Liver (tissue), 3 donors: ENCODE measurements around the gene PTPRN2.

Source experiments
- EGR1 ChIP-seq, 2 donors: IDR thresholded peaks; 2 replicates each; pipeline ENCODE4 v1.6.1; 2016 to 2018; ENCODE audit warnings: antibody characterized with exemption in 2 of 2, low read depth in 2 of 2
- FOXA1 ChIP-seq: IDR thresholded peaks from 2 replicates; pipeline ENCODE4 v1.6.1; 2016; ENCODE audit warnings: antibody characterized with exemption
- GABPA ChIP-seq, 2 donors: IDR thresholded peaks in 1 of 2; conservative IDR thresholded peaks in 1 of 2; 2 replicates each; pipeline ENCODE4 v1.6.1; 2016; ENCODE audit warnings: antibody characterized with exemption in 2 of 2, mild to moderate bottlenecking in 1 of 2, moderate library complexity in 1 of 2
- JUND ChIP-seq, 2 donors: IDR thresholded peaks; 2 replicates each; pipeline ENCODE4 v1.6.1; 2016; ENCODE audit warnings: antibody characterized with exemption in 2 of 2
- RAD21 ChIP-seq, 2 donors: IDR thresholded peaks; 2 replicates each; pipeline ENCODE4 v1.6.1; 2016; ENCODE audit warnings: antibody characterized with exemption in 2 of 2, mild to moderate bottlenecking in 2 of 2
- SP1 ChIP-seq: IDR thresholded peaks from 2 replicates; pipeline ENCODE4 v1.6.1; 2018; ENCODE audit warnings: antibody characterized with exemption, mild to moderate bottlenecking
- TAF1 ChIP-seq: conservative IDR thresholded peaks from 2 replicates; pipeline ENCODE4 v1.6.1; 2016; ENCODE audit warnings: antibody characterized with exemption, mild to moderate bottlenecking
- YY1 ChIP-seq: IDR thresholded peaks from 2 replicates; pipeline ENCODE4 v1.6.1; 2016; ENCODE audit warnings: antibody characterized with exemption, mild to moderate bottlenecking
- TF ChIP-seq, protein P1 (sequence below): IDR thresholded peaks from 2 replicates; pipeline ENCODE4 v1.6.1; 2016; ENCODE audit warnings: antibody characterized with exemption
- TF ChIP-seq, protein P2 (sequence below): fragments of 150-350 bp; IDR thresholded peaks from 2 replicates; pipeline ENCODE4 v1.5.1; 2017; ENCODE audit warnings: improper control_type of control experiment, low read depth, low read length; ENCODE audit not compliant: missing input control
- TF ChIP-seq, protein P3 (sequence below): IDR thresholded peaks from 2 replicates; pipeline ENCODE4 v1.6.1; 2016; ENCODE audit warnings: antibody characterized with exemption
- donor health status: healthy.
- donor health status: healthy.

DNA sequence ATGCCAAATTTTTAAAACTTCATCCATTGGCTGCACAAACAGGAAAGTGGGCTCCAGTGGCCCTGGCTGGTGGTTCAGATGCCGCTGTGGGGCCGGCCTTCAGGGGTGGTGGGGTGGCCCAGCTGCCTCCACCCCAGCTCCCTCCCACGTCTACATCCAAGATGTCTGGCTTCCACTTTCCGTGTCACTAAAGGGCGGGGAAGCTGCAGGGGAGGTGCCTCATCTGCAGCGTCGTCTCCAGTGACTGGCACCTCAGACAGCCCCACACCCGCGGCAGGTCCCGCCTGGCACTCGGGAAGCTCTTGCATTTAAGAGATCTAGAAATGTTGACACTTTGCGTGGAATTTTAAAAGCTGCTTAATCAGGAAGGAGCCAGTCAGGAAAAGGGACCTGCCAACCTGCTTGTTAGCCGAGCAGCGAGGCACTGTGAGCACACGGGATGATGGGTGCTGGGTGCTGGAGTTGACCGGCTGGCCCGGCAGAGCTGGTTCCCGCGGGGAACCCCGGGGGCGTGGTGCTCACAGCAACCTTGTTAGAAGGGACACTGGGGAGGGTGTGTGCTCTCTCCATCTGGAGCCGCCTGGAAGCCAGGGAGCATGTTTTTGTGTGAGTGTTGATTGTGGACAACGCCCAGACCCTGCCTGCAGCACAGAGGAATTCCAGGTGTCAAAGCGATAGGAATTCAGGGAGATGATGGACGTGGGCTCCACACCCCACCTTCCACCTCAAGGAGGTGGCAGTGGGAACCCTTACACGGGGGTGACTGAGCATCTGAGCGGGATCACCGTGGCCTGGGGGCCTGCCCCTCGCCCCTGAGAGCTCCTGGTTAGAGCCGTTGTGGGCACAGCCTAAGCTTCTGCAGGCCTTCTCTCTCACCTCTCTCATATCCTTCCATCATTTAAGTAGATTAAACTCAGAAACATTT is 320.5 kb downstream of the PTPRN2 start:
- TF ChIP-seq RAD21 (IDR thresholded peaks at IDR 0.05) (no peak), TAF1 (no peak), EGR1 (IDR thresholded peaks at IDR 0.05; ENCODE audit: low read depth in 2 of 2) (no peak), GABPA (IDR thresholded peaks at IDR 0.05 in 1 of 2, conservative IDR thresholded peaks at IDR 0.05 in 1 of 2) (no peak), JUND (IDR thresholded peaks at IDR 0.05) (no peak), FOXA1 (no peak), YY1 (no peak), SP1 (no peak)
- TF ChIP-seq, protein P1, sequence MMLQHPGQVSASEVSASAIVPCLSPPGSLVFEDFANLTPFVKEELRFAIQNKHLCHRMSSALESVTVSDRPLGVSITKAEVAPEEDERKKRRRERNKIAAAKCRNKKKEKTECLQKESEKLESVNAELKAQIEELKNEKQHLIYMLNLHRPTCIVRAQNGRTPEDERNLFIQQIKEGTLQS: no peak
- TF ChIP-seq, protein P2, sequence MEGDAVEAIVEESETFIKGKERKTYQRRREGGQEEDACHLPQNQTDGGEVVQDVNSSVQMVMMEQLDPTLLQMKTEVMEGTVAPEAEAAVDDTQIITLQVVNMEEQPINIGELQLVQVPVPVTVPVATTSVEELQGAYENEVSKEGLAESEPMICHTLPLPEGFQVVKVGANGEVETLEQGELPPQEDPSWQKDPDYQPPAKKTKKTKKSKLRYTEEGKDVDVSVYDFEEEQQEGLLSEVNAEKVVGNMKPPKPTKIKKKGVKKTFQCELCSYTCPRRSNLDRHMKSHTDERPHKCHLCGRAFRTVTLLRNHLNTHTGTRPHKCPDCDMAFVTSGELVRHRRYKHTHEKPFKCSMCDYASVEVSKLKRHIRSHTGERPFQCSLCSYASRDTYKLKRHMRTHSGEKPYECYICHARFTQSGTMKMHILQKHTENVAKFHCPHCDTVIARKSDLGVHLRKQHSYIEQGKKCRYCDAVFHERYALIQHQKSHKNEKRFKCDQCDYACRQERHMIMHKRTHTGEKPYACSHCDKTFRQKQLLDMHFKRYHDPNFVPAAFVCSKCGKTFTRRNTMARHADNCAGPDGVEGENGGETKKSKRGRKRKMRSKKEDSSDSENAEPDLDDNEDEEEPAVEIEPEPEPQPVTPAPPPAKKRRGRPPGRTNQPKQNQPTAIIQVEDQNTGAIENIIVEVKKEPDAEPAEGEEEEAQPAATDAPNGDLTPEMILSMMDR: no peak
- TF ChIP-seq, protein P3, sequence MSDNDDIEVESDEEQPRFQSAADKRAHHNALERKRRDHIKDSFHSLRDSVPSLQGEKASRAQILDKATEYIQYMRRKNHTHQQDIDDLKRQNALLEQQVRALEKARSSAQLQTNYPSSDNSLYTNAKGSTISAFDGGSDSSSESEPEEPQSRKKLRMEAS: no peak
